ENCODE measurements around the gene TLR6. TPM values are rescaled to one million over a fixed set of nuclear protein-coding genes. Genes with fewer than 3 reads are reported as not detected.

Gene TLR6
- total RNA-seq, 1 experiment from 2014 or later, result 0.11 TPM

- TF ChIP-seq ZNF317 (CRISPR knock-in tag; IDR thresholded peaks at IDR 0.05; ENCODE audit: borderline replicate concordance, low read depth) (no peak), NFE2L1 (CRISPR knock-in tag; IDR thresholded peaks at IDR 0.05) (no peak), CREB1 (CRISPR knock-in tag; IDR thresholded peaks at IDR 0.05) (no peak), NFYB (CRISPR knock-in tag; conservative IDR thresholded peaks at IDR 0.05; ENCODE audit: low read depth) (no peak), NR2C2 (CRISPR knock-in tag; IDR thresholded peaks at IDR 0.05) (no peak), GRHL2 (CRISPR knock-in tag; IDR thresholded peaks at IDR 0.05; ENCODE audit: insufficient replicate concordance, severe bottlenecking) (no peak), NR1H2 (CRISPR knock-in tag; IDR thresholded peaks at IDR 0.05) (no peak), JAZF1 (CRISPR knock-in tag; IDR thresholded peaks at IDR 0.05) (no peak), FOXK1 (CRISPR knock-in tag; IDR thresholded peaks at IDR 0.05) (no peak), E2F5 (CRISPR knock-in tag; IDR thresholded peaks at IDR 0.05) (no peak), HMGA2 (CRISPR knock-in tag; IDR thresholded peaks at IDR 0.05) (no peak)
- TF ChIP-seq, protein P1, sequence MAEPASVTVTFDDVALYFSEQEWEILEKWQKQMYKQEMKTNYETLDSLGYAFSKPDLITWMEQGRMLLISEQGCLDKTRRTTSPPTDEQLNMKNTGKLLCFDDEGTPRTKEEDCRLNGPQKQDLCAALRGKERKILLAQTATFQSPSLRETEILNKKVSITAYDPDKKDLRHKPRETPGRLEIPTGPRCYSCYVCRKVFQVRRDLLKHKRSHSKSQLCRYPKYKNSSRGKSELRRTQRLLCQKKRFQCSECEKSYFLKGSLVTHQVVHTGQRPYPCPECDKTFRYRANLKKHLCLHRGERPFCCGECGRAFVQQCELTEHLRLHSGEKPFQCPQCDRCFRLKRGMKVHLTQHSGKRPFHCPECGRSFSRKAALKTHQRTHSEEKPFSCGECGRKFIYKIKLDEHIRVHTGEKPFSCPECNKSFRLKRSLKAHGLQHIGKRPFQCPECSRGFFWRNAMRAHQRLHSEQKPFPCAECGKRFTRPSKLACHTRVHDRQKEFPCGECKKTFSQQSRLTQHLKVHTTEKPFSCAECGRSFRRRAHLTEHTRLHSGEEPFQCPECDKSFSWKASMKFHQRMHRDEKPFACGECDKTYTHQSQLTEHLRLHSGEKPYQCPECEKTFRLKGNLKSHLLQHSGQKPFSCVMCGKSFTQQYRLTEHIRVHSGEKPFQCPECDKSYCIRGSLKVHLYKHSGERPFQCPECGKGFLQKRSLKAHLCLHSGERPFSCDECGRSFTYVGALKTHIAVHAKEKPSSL (CRISPR knock-in tag; conservative IDR thresholded peaks at IDR 0.05), result no peak
- TF ChIP-seq, protein P2, sequence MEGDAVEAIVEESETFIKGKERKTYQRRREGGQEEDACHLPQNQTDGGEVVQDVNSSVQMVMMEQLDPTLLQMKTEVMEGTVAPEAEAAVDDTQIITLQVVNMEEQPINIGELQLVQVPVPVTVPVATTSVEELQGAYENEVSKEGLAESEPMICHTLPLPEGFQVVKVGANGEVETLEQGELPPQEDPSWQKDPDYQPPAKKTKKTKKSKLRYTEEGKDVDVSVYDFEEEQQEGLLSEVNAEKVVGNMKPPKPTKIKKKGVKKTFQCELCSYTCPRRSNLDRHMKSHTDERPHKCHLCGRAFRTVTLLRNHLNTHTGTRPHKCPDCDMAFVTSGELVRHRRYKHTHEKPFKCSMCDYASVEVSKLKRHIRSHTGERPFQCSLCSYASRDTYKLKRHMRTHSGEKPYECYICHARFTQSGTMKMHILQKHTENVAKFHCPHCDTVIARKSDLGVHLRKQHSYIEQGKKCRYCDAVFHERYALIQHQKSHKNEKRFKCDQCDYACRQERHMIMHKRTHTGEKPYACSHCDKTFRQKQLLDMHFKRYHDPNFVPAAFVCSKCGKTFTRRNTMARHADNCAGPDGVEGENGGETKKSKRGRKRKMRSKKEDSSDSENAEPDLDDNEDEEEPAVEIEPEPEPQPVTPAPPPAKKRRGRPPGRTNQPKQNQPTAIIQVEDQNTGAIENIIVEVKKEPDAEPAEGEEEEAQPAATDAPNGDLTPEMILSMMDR (IDR thresholded peaks at IDR 0.05), result no peak
- TF ChIP-seq, protein P3, sequence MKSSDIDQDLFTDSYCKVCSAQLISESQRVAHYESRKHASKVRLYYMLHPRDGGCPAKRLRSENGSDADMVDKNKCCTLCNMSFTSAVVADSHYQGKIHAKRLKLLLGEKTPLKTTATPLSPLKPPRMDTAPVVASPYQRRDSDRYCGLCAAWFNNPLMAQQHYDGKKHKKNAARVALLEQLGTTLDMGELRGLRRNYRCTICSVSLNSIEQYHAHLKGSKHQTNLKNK (CRISPR knock-in tag; IDR thresholded peaks at IDR 0.05), result no peak
- H3K27me3 Mint-ChIP-seq (ENCODE audit: low read depth), result no peaks in the 10 kb centered on the region; the same call in 1 of the 2 replicates
- no peaks in the 10 kb centered on the region for H3K4me1 Mint-ChIP-seq
- no peak overlapping the region for H3K4me3 Mint-ChIP-seq
- CTCF ChIA-PET, result interaction anchor here (0.6 kb wide), 1 partner anchor 170 kb away, joined by 4 read pairs; no protein-coding TSS in a partner anchor
- POLR2A ChIA-PET, result no interaction called here
- DNase-seq (ENCODE audit: low spot score), result no peak
- H3K27ac Mint-ChIP-seq, result no peak overlapping the region
- H3K9me3 Mint-ChIP-seq, result peaks cover 28% of the 10 kb centered on the region
- peaks cover 16% of the 10 kb centered on the region for H3K36me3 Mint-ChIP-seq
- no peak for ATAC-seq
Measured at GRCh38 chr4:38805530-38806145, 51.0 kb downstream of the TLR6 start.

DNA sequence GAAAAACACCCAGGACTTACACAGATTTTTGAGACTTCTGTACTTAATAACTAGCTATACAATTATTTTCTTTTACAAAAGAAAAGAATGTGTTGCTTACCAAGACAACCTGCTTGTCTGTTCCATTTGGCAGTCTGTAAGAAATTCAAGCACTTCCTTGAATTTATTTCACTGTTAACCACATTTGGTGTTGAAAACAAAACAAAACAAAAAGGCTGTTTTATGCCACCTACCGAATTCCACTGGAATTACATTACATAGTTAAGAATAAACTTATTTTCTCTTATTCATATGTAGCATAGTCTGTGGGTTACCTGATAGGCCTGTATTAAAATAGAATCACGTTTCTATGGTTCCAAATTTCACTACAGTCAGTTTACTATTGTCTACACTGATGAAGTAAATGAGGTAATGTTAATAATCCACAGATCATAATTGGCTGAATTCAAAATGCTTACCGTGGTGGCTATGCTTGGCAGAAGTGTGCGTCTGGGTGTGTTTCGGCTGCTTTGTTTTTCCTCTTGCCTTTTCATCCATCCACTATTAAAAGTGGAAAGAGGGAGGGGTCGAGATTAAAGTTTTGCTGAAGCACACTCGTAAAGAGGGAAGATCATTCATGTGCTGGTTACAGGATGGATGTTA is 51.8 kb downstream of the TLR6 start, which contains the start of gene TLR1:
Gene TLR1 (minus strand): TSS at position 138 of the 642 bp plus-strand sequence. CDS start 5,960 bp downstream, outside the sequence.
- Mint-ChIP-seq H3K4me1 (no peaks in the 10 kb centered on the region), H3K36me3 (peaks cover 16% of the 10 kb centered on the region), H3K9me3 (peaks cover 35% of the 10 kb centered on the region), H3K4me3 (no peak within 1 kb of the TSS), H3K27ac (peak within 1 kb of the TSS; percentile 30; the same call in 1 of the 2 replicates), H3K27me3 (ENCODE audit: low read depth) (no peaks in the 10 kb centered on the region; the same call in 1 of the 2 replicates)
- DNase-seq (ENCODE audit: low spot score) (no peak), ATAC-seq (no peak)
- TF ChIP-seq, protein P2 (IDR thresholded peaks at IDR 0.05), result no peak
- TF ChIP-seq E2F5 (CRISPR knock-in tag; IDR thresholded peaks at IDR 0.05) (no peak), RELA (CRISPR knock-in tag; IDR thresholded peaks at IDR 0.05; ENCODE audit: borderline replicate concordance) (no peak), JUN (CRISPR knock-in tag; IDR thresholded peaks at IDR 0.05) (no peak), TCF7 (CRISPR knock-in tag; IDR thresholded peaks at IDR 0.05; ENCODE audit: low read depth) (no peak)
- ChIA-PET POLR2A (no interaction called here), CTCF (interaction anchor here (0.6 to 1.0 kb wide), 2 partner anchors 14 to 171 kb away, joined by 3 to 4 read pairs; no protein-coding TSS in a partner anchor)
